ENCODE measurements around the gene SEMA6B. TPM values are rescaled to one million over a fixed set of nuclear protein-coding genes. Genes with fewer than 3 reads are reported as not detected.

Gene SEMA6B
- polyA plus RNA-seq, 1 of the 3 experiments (the other 2 are of a cell fraction): 3.7 TPM

DNA sequence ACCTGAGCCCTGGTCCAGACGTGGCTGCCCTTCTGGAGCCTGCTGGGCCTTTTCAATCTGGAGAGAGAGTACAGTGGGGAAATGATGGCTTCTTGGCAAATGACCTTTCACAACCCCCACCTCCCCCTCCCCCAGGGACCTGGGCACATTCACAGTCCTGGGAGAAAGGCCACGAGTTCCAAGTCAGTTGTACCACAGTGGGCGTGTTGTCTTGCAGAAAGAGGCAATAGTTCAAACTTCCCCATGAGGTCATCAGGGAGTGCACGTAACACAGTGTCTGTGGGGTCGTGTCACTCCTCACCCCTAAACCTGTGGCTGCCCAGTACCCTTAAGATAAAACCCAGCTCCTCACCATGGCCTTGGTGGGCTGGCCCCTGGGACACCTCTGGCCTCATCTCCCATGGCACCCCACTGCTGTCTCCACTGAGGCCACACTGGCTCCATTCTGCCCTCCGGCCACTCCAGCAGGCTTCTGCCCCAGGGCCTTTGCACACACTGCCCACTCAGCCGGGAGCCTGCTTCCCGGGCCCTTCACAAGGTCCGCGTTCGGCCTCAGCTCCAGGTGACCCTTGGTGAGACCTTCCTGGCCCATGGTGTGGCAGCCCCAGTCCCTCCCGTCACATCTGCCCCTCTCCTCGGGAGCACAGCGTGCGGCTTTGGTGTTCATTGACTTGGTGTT is 54.5 kb downstream of the SEMA6B start:
- Histone ChIP-seq H3K9me2 (no peaks in the 10 kb centered on the region), H3K36me3 (replicated peaks in 1 of 2; ENCODE audit: control insufficient read depth in 1 of 2, insufficient read depth in 2 of 2, low read length in 1 of 2) (peaks cover 0 to 34% of the 10 kb centered on the region in 2 experiments), H2AFZ (ENCODE audit: low read depth) (no peak overlapping the region), H3K79me2 (ENCODE audit: insufficient read depth) (no peaks in the 10 kb centered on the region), H3F3A (replicated peaks; ENCODE audit: insufficient read depth) (peaks cover 3% of the 10 kb centered on the region), H3K9me3 (no peaks in the 10 kb centered on the region), H3K4me3 (ENCODE audit: low read depth in 2 of 2, low read length in 1 of 2) (no peak overlapping the region), H4K20me1 (ENCODE audit: insufficient read depth) (no peaks in the 10 kb centered on the region), H3K27me3 (ENCODE audit: insufficient read depth) (no peaks in the 10 kb centered on the region), H3K4me1 (ENCODE audit: control insufficient read depth in 1 of 2, insufficient read depth in 2 of 2, low read depth in 1 of 2, low read length in 1 of 2) (0 out of 4 replicates have a peak, but pooled peaks cover 0 to 7% of the 10 kb centered on the region in 2 experiments), H3K27ac (ENCODE audit: low read depth in 2 of 2, low read length in 1 of 2) (no peak overlapping the region), H3K9ac (no peak overlapping the region), H3K4me2 (no peak overlapping the region)
- POLR2A ChIA-PET: interaction anchor here (0.6 kb wide), 1 partner anchor 1155 kb away, joined by 4 read pairs; no protein-coding TSS in a partner anchor
- no peak for DNase-seq
- CTCF ChIA-PET: interaction anchor here (0.5 to 4.1 kb wide), 3 partner anchors 19 to 43 kb away, joined by 3 to 24 read pairs (median 5); no protein-coding TSS in a partner anchor
- TF ChIP-seq NFIC (IDR thresholded peaks at IDR 0.05; ENCODE audit: borderline replicate concordance): no peak
- TF ChIP-seq FOXM1 (IDR thresholded peaks at IDR 0.05; ENCODE audit: low read depth): no peak
- TF ChIP-seq NRF1 (IDR thresholded peaks at IDR 0.05; ENCODE audit: low read depth, low read length): no peak
- TF ChIP-seq, protein P1, sequence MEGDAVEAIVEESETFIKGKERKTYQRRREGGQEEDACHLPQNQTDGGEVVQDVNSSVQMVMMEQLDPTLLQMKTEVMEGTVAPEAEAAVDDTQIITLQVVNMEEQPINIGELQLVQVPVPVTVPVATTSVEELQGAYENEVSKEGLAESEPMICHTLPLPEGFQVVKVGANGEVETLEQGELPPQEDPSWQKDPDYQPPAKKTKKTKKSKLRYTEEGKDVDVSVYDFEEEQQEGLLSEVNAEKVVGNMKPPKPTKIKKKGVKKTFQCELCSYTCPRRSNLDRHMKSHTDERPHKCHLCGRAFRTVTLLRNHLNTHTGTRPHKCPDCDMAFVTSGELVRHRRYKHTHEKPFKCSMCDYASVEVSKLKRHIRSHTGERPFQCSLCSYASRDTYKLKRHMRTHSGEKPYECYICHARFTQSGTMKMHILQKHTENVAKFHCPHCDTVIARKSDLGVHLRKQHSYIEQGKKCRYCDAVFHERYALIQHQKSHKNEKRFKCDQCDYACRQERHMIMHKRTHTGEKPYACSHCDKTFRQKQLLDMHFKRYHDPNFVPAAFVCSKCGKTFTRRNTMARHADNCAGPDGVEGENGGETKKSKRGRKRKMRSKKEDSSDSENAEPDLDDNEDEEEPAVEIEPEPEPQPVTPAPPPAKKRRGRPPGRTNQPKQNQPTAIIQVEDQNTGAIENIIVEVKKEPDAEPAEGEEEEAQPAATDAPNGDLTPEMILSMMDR (IDR thresholded peaks at IDR 0.05): no peak
- TF ChIP-seq RFX5 (IDR thresholded peaks at IDR 0.05; ENCODE audit: low read length): no peak
- TF ChIP-seq FOSL2 (IDR thresholded peaks at IDR 0.05; ENCODE audit: borderline replicate concordance, low read depth): no peak
- TF ChIP-seq FOXJ3 (CRISPR knock-in tag; IDR thresholded peaks at IDR 0.05): no peak
- TF ChIP-seq, protein P2, sequence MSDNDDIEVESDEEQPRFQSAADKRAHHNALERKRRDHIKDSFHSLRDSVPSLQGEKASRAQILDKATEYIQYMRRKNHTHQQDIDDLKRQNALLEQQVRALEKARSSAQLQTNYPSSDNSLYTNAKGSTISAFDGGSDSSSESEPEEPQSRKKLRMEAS (IDR thresholded peaks at IDR 0.05; ENCODE audit: low read depth): no peak
- no peak for TF ChIP-seq REST (IDR thresholded peaks at IDR 0.05; ENCODE audit: low read depth, low read length)
- TF ChIP-seq TAF1 (IDR thresholded peaks at IDR 0.05; ENCODE audit: borderline replicate concordance, low read depth, low read length): no peak
- no peak for TF ChIP-seq JUND (IDR thresholded peaks at IDR 0.05)
- no peak for TF ChIP-seq EZH2phosphoT487 (IDR thresholded peaks at IDR 0.05; ENCODE audit: borderline replicate concordance, low read depth)
- 98% methylated on average over 9 of the region's 15 CpGs for WGBS (ENCODE audit: low lambda C conversion rate)
